Vagina (tissue), 2 donors: Measurements from ENCODE around the gene NKPD1.

Experiments
- CTCF ChIP-seq, 3 experiments: fragments of 450-650 bp in 2 of 3; fragments of 200-600 bp in 1 of 3; sonication (generic) in 1 of 3; IDR thresholded peaks; one replicate each; pipeline ENCODE4 v1.5.1; 2017 to 2019; ENCODE audit warnings: antibody characterized with exemption in 3 of 3, mild to moderate bottlenecking in 2 of 3, moderate library complexity in 2 of 3
- POLR2A ChIP-seq, 2 donors: fragments of 450-650 bp; IDR thresholded peaks; one replicate each; pipeline ENCODE4 v1.6.1; 2017; ENCODE audit warnings: antibody characterized with exemption in 2 of 2, mild to moderate bottlenecking in 2 of 2, moderate library complexity in 2 of 2
- POLR2AphosphoS5 ChIP-seq, 2 donors: sonication (generic); formaldehyde crosslinking; IDR thresholded peaks; one replicate each; pipeline ENCODE4 v1.9.0; 2017; ENCODE audit warnings: antibody characterized with exemption in 2 of 2, mild to moderate bottlenecking in 2 of 2, low read depth in 1 of 2; ENCODE audit not compliant: insufficient read depth in 1 of 2

DNA sequence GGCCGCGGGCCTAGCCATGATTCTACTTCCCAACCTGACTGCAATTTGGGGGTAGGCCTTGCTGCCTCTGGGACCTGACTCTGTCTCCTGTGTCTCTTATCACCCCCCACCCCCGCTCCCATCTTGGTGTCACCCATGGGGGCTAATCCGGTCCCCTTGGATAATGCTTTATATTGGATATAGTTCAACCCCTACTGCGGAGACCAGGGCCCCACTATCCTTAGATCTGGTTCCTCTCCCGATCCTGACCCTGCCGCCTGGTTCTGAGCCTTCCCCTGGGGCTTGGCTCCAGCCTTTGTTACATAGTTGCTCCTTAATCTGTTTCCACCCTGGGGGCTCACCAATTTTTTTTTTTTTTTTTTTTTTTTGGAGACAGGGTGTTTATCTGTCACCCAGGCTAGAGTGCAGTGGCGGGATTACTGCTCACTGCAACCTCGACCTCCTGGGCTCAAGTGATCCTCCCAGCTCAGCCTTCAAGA lies 19.1 kb upstream of the NKPD1 start:
- TF ChIP-seq POLR2A (IDR thresholded peaks at IDR 0.05) (no peak), CTCF (IDR thresholded peaks at IDR 0.05) (no peak), POLR2AphosphoS5 (IDR thresholded peaks at IDR 0.05; ENCODE audit: insufficient read depth in 1 of 2, low read depth in 1 of 2) (no peak)
